Adrenal gland (tissue), 5 donors: ENCODE measurements around the gene CDYL2.

Source experiments
- POLR2A ChIP-seq, 2 donors: fragments of 450-650 bp; IDR thresholded peaks; one replicate each; pipeline ENCODE4 v1.6.1; 2017; ENCODE audit warnings: antibody characterized with exemption in 2 of 2, mild to moderate bottlenecking in 2 of 2, moderate library complexity in 1 of 2
- TF ChIP-seq, protein P1 (sequence below), 6 experiments: fragments of 450-650 bp in 4 of 6; fragments of 200-600 bp in 2 of 6; sonication (generic) in 1 of 6; IDR thresholded peaks; 1 replicate in 5 of 6; 2 replicates in 1 of 6; pipeline versions ENCODE4 v1.5.1 to v1.8.0; 2016 to 2021; ENCODE audit warnings: antibody characterized with exemption in 6 of 6, mild to moderate bottlenecking in 2 of 6, moderate library complexity in 1 of 6
- donor health status: DM: no; HTN: no; CAD: no.

DNA sequence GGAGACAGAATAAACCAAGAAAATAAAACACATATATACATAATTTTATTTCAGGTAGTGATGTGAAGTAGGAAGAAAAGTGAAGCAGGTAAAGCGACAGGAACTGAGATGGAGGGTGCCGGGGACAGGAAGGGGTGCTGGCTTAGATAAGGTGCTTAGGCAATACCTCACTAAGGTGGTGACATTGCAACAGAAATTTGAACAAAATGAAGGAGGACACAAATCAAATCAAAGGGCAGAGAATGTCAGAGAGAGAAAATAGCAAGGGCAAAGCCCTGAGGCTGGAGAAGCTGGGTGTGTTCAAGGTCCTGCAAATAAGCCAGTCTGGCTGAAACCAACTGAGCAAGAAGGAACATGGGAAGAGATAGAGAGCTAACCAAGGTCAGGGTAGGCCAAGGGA, 5.0 kb upstream of the CDYL2 start:
- no peak for TF ChIP-seq POLR2A (IDR thresholded peaks at IDR 0.05)
- TF ChIP-seq, protein P1, sequence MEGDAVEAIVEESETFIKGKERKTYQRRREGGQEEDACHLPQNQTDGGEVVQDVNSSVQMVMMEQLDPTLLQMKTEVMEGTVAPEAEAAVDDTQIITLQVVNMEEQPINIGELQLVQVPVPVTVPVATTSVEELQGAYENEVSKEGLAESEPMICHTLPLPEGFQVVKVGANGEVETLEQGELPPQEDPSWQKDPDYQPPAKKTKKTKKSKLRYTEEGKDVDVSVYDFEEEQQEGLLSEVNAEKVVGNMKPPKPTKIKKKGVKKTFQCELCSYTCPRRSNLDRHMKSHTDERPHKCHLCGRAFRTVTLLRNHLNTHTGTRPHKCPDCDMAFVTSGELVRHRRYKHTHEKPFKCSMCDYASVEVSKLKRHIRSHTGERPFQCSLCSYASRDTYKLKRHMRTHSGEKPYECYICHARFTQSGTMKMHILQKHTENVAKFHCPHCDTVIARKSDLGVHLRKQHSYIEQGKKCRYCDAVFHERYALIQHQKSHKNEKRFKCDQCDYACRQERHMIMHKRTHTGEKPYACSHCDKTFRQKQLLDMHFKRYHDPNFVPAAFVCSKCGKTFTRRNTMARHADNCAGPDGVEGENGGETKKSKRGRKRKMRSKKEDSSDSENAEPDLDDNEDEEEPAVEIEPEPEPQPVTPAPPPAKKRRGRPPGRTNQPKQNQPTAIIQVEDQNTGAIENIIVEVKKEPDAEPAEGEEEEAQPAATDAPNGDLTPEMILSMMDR (IDR thresholded peaks at IDR 0.05): no peak
